GM19099 (cell line): ENCODE results near the gene FMR1NB.

Experiments used
- POLR2A ChIP-seq: IDR thresholded peaks from 3 replicates; pipeline ENCODE4 v1.6.1; 2011; ENCODE audit warnings: low read depth; ENCODE audit not compliant: insufficient read length; ENCODE audit errors: extremely low read depth

The FMR1NB gene

DNA sequence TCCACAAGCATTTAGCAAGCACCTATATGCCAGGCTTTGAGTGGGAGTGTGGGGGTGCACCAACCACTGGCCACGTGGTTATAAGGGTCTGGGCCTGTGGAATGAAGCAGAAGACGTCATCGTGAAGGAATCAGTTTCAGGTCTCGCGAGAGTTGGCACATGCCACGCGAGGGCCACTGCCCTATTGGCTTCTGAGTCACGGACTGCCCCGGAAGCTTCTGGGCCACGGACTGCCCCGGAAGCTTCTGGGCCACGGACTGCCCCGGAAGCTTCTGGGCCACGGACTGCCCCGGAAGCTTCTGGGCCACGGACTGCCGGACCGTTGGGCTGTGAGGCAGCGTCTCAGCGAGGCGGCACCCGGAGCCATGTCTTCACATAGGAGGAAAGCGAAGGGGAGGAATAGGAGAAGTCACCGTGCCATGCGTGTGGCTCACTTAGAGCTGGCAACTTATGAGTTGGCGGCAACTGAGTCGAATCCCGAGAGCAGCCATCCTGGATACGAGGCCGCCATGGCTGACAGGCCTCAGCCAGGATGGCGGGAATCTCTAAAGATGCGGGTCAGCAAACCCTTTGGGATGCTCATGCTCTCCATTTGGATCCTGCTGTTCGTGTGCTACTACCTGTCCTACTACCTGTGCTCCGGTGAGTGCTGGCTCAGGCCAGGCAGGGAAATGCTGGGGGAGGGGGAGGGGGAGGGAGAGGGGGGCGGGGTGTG lies at the start of gene FMR1NB:
Gene FMR1NB, plus strand, starts transcription at position 300 of the 715 bp plus-strand sequence. Its CDS starts 66 bp downstream, at position 366.
- TF ChIP-seq POLR2A = no peak

GRCh38 chrX:147933815-147934214 lies 47.3 kb upstream of the FMR1NB start:
- TF ChIP-seq POLR2A = no peak

DNA sequence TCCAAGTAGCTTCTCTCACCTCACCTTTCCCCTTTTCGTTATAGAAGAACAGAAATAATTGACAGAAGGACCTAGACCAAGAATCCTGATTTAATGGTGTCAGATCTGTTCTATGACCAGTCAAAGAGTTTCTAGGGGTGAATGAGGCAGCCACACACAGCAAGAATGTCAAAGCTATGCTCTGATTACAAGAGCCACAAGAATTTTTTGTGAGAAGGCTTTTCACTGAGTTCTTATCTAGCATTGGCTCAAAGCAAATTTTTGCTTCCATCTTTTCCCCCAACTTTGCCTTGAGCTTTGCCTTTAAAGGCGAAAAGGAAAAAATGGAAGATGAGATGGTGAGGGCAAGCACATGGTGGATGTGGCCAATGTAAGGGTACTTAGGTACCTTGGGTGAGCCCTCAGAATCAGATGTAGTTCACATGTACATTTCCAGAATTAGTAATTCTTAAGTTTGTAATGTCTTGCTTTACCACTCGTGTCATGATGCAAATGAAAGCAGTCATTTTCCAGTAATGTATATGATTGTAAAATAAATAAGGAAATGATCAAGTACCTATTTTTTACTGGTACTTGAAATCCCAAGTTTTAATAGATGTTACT lies 45.9 kb upstream of the FMR1NB start:
- TF ChIP-seq POLR2A = no peak

GRCh38 chrX:147945286-147945685 lies 35.9 kb upstream of the FMR1NB start:
- no peak for TF ChIP-seq POLR2A

DNA sequence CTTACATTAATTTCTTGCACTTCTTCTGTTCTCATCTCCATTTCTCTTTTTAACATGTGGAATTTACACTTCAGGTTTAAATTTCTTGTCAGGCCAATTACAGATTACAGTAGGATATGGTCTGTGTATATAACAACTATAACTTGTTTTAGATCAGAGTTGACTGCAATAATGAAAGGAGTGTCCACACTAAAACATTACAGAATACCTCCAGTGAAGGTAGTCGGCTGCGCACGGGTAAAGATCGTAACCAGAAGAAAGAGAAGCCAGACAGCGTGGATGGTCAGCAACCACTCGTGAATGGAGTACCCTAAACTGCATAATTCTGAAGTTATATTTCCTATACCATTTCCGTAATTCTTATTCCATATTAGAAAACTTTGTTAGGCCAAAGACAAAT lies 32.6 kb upstream of the FMR1NB start:
- TF ChIP-seq POLR2A = no peak

DNA sequence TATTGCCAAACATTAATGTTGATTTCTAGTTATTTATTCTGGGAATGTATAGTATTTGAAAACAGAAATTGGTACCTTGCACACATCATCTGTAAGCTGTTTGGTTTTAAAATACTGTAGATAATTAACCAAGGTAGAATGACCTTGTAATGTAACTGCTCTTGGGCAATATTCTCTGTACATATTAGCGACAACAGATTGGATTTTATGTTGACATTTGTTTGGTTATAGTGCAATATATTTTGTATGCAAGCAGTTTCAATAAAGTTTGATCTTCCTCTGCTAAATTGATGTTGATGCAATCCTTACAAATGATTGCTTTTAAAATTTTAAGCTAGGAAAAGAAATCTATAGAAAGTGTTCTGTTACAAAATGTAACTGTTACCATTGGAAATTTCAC lies 30.8 kb upstream of the FMR1NB start:
- TF ChIP-seq POLR2A = no peak

DNA sequence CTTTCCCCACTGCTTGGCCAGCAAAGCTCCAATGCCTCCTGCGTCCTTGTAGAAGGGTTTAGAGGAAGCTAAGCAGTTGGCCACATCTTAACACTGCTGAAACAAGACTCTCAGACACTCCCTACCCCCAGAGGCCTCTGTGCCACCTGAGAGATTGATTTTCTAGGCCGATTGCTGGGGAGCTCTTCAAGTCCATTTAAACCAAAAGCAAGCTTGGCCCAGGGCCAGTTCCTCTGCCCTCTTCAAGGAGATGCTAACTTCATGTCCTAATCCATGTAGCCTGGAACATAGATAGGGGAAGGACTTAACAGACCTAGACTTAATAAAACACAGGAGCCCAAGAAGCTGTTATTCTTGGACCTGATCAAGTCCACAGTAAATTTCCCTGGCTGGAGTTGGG lies 27.2 kb upstream of the FMR1NB start:
- no peak for TF ChIP-seq POLR2A

- no peak for TF ChIP-seq POLR2A
Measured at GRCh38 chrX:147957291-147957690, 23.8 kb upstream of the FMR1NB start.

GRCh38 chrX:147958291-147958690 lies 22.8 kb upstream of the FMR1NB start:
- TF ChIP-seq POLR2A = no peak

DNA sequence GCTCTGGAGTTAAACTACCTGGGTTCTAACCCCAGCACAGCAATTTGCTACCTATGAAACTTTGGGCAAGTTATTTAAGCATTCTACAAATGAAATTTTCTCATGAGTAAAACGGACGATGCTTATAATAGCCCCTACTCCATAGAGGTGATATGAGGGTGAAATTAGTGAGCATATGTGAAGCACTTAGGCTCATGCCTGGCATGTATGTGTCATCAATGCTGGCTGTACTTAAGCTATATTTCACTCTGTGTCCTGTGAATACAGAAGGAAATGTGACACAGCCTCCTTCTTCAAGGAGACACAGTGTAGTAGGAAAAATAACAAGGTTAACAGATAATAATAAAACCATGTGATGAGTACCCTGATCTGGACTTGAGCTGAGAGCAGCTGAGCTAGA lies 20.4 kb upstream of the FMR1NB start:
- no peak for TF ChIP-seq POLR2A

- TF ChIP-seq POLR2A = no peak
Measured at GRCh38 chrX:147962476-147962875, 18.7 kb upstream of the FMR1NB start.

DNA sequence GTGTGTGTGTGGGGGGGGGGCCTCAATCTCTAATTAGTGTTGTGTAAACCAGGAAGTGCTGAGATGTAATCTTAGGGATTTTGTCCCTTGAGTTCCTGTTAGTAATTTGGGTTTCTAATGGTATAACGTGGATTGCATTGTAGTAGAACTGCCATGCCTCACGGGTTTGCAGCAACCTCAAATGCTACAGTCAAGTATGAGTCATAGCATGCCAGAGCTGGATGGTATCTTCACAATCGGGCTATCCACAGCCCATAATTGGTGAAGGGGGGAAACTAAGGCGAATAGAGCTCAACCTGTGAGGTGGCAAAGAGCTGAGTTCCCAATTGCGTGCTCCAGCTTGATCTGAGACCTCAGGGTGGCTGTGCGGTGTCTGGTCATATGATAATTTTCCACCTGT lies 2.2 kb upstream of the FMR1NB start:
- TF ChIP-seq POLR2A = no peak

DNA sequence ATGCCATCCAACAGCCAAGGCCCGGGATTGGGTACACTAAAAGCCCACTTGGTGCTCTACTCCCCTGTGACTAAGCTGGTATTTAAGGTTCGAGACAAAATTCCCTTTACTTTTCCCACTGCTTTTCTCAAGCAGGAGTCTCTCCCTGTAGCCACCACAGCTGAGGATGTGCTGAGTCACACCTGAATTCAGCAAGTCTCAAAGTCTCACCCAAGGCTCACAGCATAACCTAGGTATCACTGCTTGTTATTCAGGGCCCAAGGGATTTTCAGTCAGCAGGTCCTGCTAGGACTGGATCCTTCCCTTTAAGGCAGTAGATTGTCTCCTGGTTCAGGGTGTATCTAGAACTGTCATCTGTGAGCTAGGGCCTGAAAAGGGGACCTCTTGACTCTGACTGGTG lies 39.2 kb downstream of the FMR1NB start:
- no peak for TF ChIP-seq POLR2A

DNA sequence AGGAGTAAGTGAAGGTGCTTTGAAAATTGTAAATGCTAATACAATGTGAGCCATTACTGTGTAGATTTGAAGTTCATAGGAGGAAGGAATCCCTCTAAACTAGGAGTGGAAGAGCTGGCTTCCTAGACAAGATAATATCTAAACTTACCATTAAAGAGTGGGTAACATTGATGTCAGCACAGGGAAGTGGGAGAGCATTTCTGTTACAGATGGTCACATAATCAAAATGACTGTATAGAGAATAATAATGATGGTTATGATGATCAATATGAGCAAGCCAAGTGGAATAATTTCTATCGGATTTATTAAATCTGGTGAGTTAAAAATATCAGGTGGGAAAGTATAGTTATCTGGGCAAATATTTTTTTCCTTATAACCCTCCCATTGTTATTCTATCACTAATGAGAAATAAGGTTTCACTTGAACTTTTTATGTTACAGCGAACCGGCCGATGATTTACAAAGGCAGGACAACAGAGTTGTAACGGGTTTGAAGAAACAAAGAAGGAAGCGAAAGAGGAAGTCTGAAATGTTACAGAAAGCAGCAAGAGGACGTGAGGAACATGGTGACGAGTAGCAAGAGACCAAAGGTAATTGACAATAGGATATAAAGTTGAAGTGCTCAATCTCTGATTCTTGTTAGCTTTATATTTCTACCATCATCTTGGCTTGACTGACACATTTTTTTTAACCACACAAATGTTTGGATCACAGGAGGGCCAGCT lies 43.5 kb downstream of the FMR1NB start:
- TF ChIP-seq POLR2A = no peak

- TF ChIP-seq POLR2A = no peak
Measured at GRCh38 chrX:148035380-148035779, 54.2 kb downstream of the FMR1NB start.

GRCh38 chrX:148037020-148037419 lies 55.9 kb downstream of the FMR1NB start:
- no peak for TF ChIP-seq POLR2A
